Mesenchymal stem cell (in vitro differentiated cells and primary cell): Measurements from ENCODE around the gene CYP2D6. TPM values are rescaled to one million over a fixed set of nuclear protein-coding genes. Genes with fewer than 3 reads are reported as not detected.
A peak's percentile ranks its signal among the peaks of the same experiment; 100 is the strongest.
"Not testable (repeated sequence)": the region's sequence is repeated elsewhere in the genome, so short reads cannot be mapped to it uniquely, and the experiment has no call there.

Experiments
- DNase-seq: peaks from one replicate; pipeline ENCODE4 v3.0.0-alpha.2; 2013
- H2AFZ ChIP-seq: one replicate; pipeline ENCODE4 v1.6.1; 2013; ENCODE audit warnings: low read depth, mild to moderate bottlenecking, control low read depth, inconsistent platforms, low read length, moderate library complexity
- H2AK5ac ChIP-seq: 2 replicates; pipeline ENCODE4 v1.6.1; 2013; ENCODE audit warnings: low read length, moderate library complexity, mild to moderate bottlenecking, inconsistent platforms; ENCODE audit not compliant: severe bottlenecking
- H2BK120ac ChIP-seq: one replicate; pipeline ENCODE4 v1.6.1; 2013; ENCODE audit warnings: low read depth, mild to moderate bottlenecking, inconsistent platforms, low read length, moderate library complexity
- H2BK12ac ChIP-seq, 2 experiments: one replicate each; pipeline ENCODE4 v1.6.1; 2013; ENCODE audit warnings: inconsistent platforms in 2 of 2, low read length in 2 of 2, mild to moderate bottlenecking in 2 of 2, moderate library complexity in 2 of 2, control low read depth in 1 of 2
- H2BK15ac ChIP-seq: one replicate; pipeline ENCODE4 v1.6.1; 2013; ENCODE audit warnings: mild to moderate bottlenecking, low read depth, inconsistent platforms; ENCODE audit not compliant: poor library complexity, severe bottlenecking
- H2BK5ac ChIP-seq: 2 replicates; pipeline ENCODE4 v1.6.1; 2013; ENCODE audit warnings: low read depth, mild to moderate bottlenecking, low read length, control low read depth, inconsistent platforms; ENCODE audit not compliant: poor library complexity, severe bottlenecking
- H3K14ac ChIP-seq, 2 experiments: one replicate each; pipeline ENCODE4 v1.6.1; 2013; ENCODE audit warnings: inconsistent platforms in 2 of 2, low read length in 2 of 2, control low read depth in 1 of 2, mild to moderate bottlenecking in 1 of 2, moderate library complexity in 1 of 2
- H3K18ac ChIP-seq, 2 experiments: one replicate each; pipeline ENCODE4 v1.6.1; 2013; ENCODE audit warnings: inconsistent platforms in 2 of 2, low read length in 2 of 2, control low read depth in 1 of 2, low read depth in 1 of 2, mild to moderate bottlenecking in 1 of 2
- H3K23ac ChIP-seq, 2 experiments: one replicate each; pipeline ENCODE4 v1.6.1; 2013; ENCODE audit warnings: inconsistent platforms in 2 of 2, low read length in 2 of 2, mild to moderate bottlenecking in 2 of 2, moderate library complexity in 2 of 2, control low read depth in 1 of 2
- H3K27ac ChIP-seq: 2 replicates; pipeline ENCODE4 v1.5.1; 2013; ENCODE audit warnings: mild to moderate bottlenecking, moderate library complexity, low read length, control low read depth, inconsistent platforms; ENCODE audit not compliant: poor library complexity, severe bottlenecking
- H3K27me3 ChIP-seq, 2 experiments: 2 replicates each; pipeline versions ENCODE4 v1.6.1 to v1.7.0; 2013; ENCODE audit warnings: low read length in 2 of 2, mild to moderate bottlenecking in 2 of 2, moderate library complexity in 2 of 2, control low read depth in 1 of 2, inconsistent platforms in 1 of 2; ENCODE audit not compliant: control insufficient read depth in 1 of 2, insufficient read depth in 1 of 2
- H3K36me3 ChIP-seq, 2 experiments: 2 replicates each; pipeline versions ENCODE4 v1.6.1 to v1.7.0; 2013; ENCODE audit warnings: low read length in 2 of 2, control low read depth in 1 of 2, inconsistent platforms in 1 of 2, low read depth in 1 of 2, mild to moderate bottlenecking in 1 of 2; ENCODE audit not compliant: insufficient read depth in 2 of 2, control insufficient read depth in 1 of 2
- H3K4ac ChIP-seq, 2 experiments: one replicate each; pipeline ENCODE4 v1.6.1; 2013; ENCODE audit warnings: inconsistent platforms in 2 of 2, low read length in 2 of 2, mild to moderate bottlenecking in 2 of 2, moderate library complexity in 2 of 2, control low read depth in 1 of 2, low read depth in 1 of 2
- H3K4me1 ChIP-seq: 2 replicates; pipeline ENCODE4 v1.6.1; 2013; ENCODE audit warnings: low read depth, low read length, control low read depth; ENCODE audit not compliant: control insufficient read depth, insufficient read depth
- H3K4me2 ChIP-seq: 2 replicates; pipeline ENCODE4 v1.6.1; 2013; ENCODE audit warnings: low read length, mild to moderate bottlenecking, inconsistent platforms; ENCODE audit not compliant: poor library complexity, severe bottlenecking
- H3K4me3 ChIP-seq, 2 experiments: 2 replicates each; pipeline versions ENCODE4 v1.5.1 to v1.7.0; 2013; ENCODE audit warnings: low read length in 2 of 2, mild to moderate bottlenecking in 2 of 2, control low read depth in 1 of 2, low read depth in 1 of 2; ENCODE audit not compliant: insufficient read depth in 1 of 2
- H3K79me1 ChIP-seq: replicated peaks from 2 replicates; pipeline ENCODE4 v1.6.1; 2013; ENCODE audit warnings: mild to moderate bottlenecking, control low read depth, low read length, inconsistent platforms; ENCODE audit not compliant: poor library complexity, severe bottlenecking
- H3K9ac ChIP-seq: 2 replicates; pipeline ENCODE4 v1.7.0; 2013; ENCODE audit warnings: mild to moderate bottlenecking, low read length, moderate library complexity
- H3K9me3 ChIP-seq: 2 replicates; pipeline ENCODE4 v1.7.0; 2013; ENCODE audit warnings: mild to moderate bottlenecking, low read length; ENCODE audit not compliant: control insufficient read depth
- H4K8ac ChIP-seq: one replicate; pipeline ENCODE4 v1.6.1; 2013; ENCODE audit warnings: inconsistent platforms, mild to moderate bottlenecking, low read length, moderate library complexity
- H4K91ac ChIP-seq: one replicate; pipeline ENCODE4 v1.6.1; 2013; ENCODE audit warnings: mild to moderate bottlenecking, low read length, inconsistent platforms
- WGBS: methylation state at CpG from one replicate; pipeline ENCODE4 v1.1.7; 2013; ENCODE audit warnings: mixed read lengths; 5-methylcytosine and 5-hydroxymethylcytosine counted together
- polyA plus RNA-seq, 2 experiments: library from polyadenylated mRNA; stranded (reverse); fragments of 200-250 nt; gene quantifications; one replicate each; pipeline ENCODE4 v1.2.3, GENCODE V29; 2013

CYP2D6 gene
- 0.17 TPM for polyA plus RNA-seq (2013, experiment 1 of 2)
- 0.25 TPM for polyA plus RNA-seq (2013, experiment 2 of 2)

- not testable (repeated sequence) for DNase-seq, H2AFZ ChIP-seq, H4K8ac ChIP-seq, H3K23ac ChIP-seq, H3K9ac ChIP-seq, H3K14ac ChIP-seq, H3K36me3 ChIP-seq, H3K9me3 ChIP-seq, H3K4me1 ChIP-seq, H3K79me1 ChIP-seq, H4K91ac ChIP-seq, H2BK120ac ChIP-seq, H2BK15ac ChIP-seq, H3K4me2 ChIP-seq, H2BK12ac ChIP-seq, H2BK5ac ChIP-seq, H3K4ac ChIP-seq, H2AK5ac ChIP-seq, H3K18ac ChIP-seq, H3K4me3 ChIP-seq, H3K27ac ChIP-seq
- H3K27me3 ChIP-seq: peaks cover 0 to 19% of the 10 kb centered on the region in 2 experiments
- 69% methylated on average over 2 of the region's 14 CpGs for WGBS
Observed at GRCh38 chr22:42130639-42131431, at the start of gene CYP2D6. CYP2D6 (minus strand) TSS chr22:42130810; CDS start chr22:42130791, 19 bp downstream.

GRCh38 chr22:42179616-42180015 lies 49.0 kb upstream of the CYP2D6 start:
- H2BK120ac ChIP-seq: no peak overlapping the region
- H3K9me3 ChIP-seq: no peaks in the 10 kb centered on the region
- peaks cover 16% of the 10 kb centered on the region for H3K4me1 ChIP-seq
- no peak overlapping the region for H3K4ac ChIP-seq
- no peaks in the 10 kb centered on the region for H3K27me3 ChIP-seq
- H4K8ac ChIP-seq: no peak overlapping the region
- H3K14ac ChIP-seq: peak overlapping the region in 1 of 2 experiments; percentile 83
- peaks cover 26% of the 10 kb centered on the region for H3K79me1 ChIP-seq
- H3K18ac ChIP-seq: peak overlapping the region in 1 of 2 experiments; percentile 9
- H3K4me2 ChIP-seq: peak overlapping the region; percentile 54
- no peak overlapping the region for H2BK5ac ChIP-seq
- WGBS: 71% methylated on average over 5 of the region's 6 CpGs
- H4K91ac ChIP-seq: no peak overlapping the region
- no peak overlapping the region for H2BK12ac ChIP-seq
- H3K9ac ChIP-seq: no peak overlapping the region
- no peak overlapping the region for H3K23ac ChIP-seq
- no peak overlapping the region for H3K4me3 ChIP-seq
- peak; percentile 51 for DNase-seq
- peak overlapping the region; percentile 83 for H2AK5ac ChIP-seq
- peak overlapping the region; percentile 82 for H3K27ac ChIP-seq
- H2BK15ac ChIP-seq: no peak overlapping the region
- peaks cover 4 to 19% of the 10 kb centered on the region in 2 experiments for H3K36me3 ChIP-seq
- no peak overlapping the region for H2AFZ ChIP-seq

- Histone ChIP-seq H2AK5ac (no peak overlapping the region), H3K23ac (no peak overlapping the region), H3K79me1 (peaks cover 29% of the 10 kb centered on the region), H3K9ac (no peak overlapping the region), H3K27me3 (no peaks in the 10 kb centered on the region), H2BK5ac (no peak overlapping the region), H3K4ac (no peak overlapping the region), H2BK15ac (no peak overlapping the region), H2BK120ac (no peak overlapping the region), H4K8ac (no peak overlapping the region), H3K14ac (no peak overlapping the region), H3K4me2 (no peak overlapping the region), H3K27ac (peak overlapping the region; percentile 82), H2BK12ac (no peak overlapping the region), H3K36me3 (peaks cover 6 to 19% of the 10 kb centered on the region in 2 experiments), H3K4me3 (no peak overlapping the region), H3K18ac (no peak overlapping the region), H4K91ac (no peak overlapping the region), H3K4me1 (peaks cover 19% of the 10 kb centered on the region), H2AFZ (no peak overlapping the region), H3K9me3 (no peaks in the 10 kb centered on the region)
- WGBS: 100% methylated on average over 2 of the region's 2 CpGs
- DNase-seq: no peak
Observed at GRCh38 chr22:42178910-42179519, 48.4 kb upstream of the CYP2D6 start.

- H3K18ac ChIP-seq: no peak overlapping the region
- no peak overlapping the region for H2BK12ac ChIP-seq
- H3K27ac ChIP-seq: peak overlapping the region; percentile 82
- no peak overlapping the region for H3K9ac ChIP-seq
- H2BK120ac ChIP-seq: no peak overlapping the region
- H3K9me3 ChIP-seq: no peaks in the 10 kb centered on the region
- no peak overlapping the region for H2AK5ac ChIP-seq
- no peak overlapping the region for H3K4me3 ChIP-seq
- no peak overlapping the region for H3K4ac ChIP-seq
- DNase-seq: no peak
- H4K91ac ChIP-seq: no peak overlapping the region
- no peaks in the 10 kb centered on the region for H3K27me3 ChIP-seq
- peak overlapping the region; percentile 53 for H3K4me2 ChIP-seq
- H3K14ac ChIP-seq: no peak overlapping the region
- H3K23ac ChIP-seq: no peak overlapping the region
- peaks cover 23% of the 10 kb centered on the region for H3K4me1 ChIP-seq
- H4K8ac ChIP-seq: no peak overlapping the region
- H2BK5ac ChIP-seq: no peak overlapping the region
- no peak overlapping the region for H2BK15ac ChIP-seq
- 92% methylated on average over 5 of the region's 5 CpGs for WGBS
- H3K36me3 ChIP-seq: peaks cover 6 to 19% of the 10 kb centered on the region in 2 experiments
- no peak overlapping the region for H2AFZ ChIP-seq
- peaks cover 30% of the 10 kb centered on the region for H3K79me1 ChIP-seq
Observed at GRCh38 chr22:42177891-42178336, 47.3 kb upstream of the CYP2D6 start.
